PC-9 (cell line): ENCODE results near the gene AXIN2.

Experiments
- EZH2 ChIP-seq: fragments of 200-600 bp; sonication (generic); IDR thresholded peaks from 2 replicates; pipeline ENCODE4 v1.8.0; 2017; ENCODE audit warnings: antibody characterized with exemption, low read depth
- TF ChIP-seq, protein P1 (sequence below): fragments of 200-600 bp; sonication (generic); conservative IDR thresholded peaks from 2 replicates; pipeline ENCODE4 v1.6.1; 2017; ENCODE audit warnings: mixed run types, antibody characterized with exemption, mild to moderate bottlenecking, moderate library complexity

- TF ChIP-seq, protein P1, sequence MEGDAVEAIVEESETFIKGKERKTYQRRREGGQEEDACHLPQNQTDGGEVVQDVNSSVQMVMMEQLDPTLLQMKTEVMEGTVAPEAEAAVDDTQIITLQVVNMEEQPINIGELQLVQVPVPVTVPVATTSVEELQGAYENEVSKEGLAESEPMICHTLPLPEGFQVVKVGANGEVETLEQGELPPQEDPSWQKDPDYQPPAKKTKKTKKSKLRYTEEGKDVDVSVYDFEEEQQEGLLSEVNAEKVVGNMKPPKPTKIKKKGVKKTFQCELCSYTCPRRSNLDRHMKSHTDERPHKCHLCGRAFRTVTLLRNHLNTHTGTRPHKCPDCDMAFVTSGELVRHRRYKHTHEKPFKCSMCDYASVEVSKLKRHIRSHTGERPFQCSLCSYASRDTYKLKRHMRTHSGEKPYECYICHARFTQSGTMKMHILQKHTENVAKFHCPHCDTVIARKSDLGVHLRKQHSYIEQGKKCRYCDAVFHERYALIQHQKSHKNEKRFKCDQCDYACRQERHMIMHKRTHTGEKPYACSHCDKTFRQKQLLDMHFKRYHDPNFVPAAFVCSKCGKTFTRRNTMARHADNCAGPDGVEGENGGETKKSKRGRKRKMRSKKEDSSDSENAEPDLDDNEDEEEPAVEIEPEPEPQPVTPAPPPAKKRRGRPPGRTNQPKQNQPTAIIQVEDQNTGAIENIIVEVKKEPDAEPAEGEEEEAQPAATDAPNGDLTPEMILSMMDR = 0 out of 2 replicates have a peak, but pooled peaks have one; percentile 1
- TF ChIP-seq EZH2 = no peak
These were observed 29.2 kb downstream of the AXIN2 start for GRCh38 chr17:65532101-65532890.
